Measurements from ENCODE around the gene PLAAT2. TPM values are rescaled to one million over a fixed set of nuclear protein-coding genes. Genes with fewer than 3 reads are reported as not detected.

The PLAAT2 gene
- total and polyA plus RNA-seq, 2 of the 13 experiments (the other 11 are each of a cell fraction or from before 2014, with no cell fraction given), result 0.22 TPM; not detected in 1

DNA sequence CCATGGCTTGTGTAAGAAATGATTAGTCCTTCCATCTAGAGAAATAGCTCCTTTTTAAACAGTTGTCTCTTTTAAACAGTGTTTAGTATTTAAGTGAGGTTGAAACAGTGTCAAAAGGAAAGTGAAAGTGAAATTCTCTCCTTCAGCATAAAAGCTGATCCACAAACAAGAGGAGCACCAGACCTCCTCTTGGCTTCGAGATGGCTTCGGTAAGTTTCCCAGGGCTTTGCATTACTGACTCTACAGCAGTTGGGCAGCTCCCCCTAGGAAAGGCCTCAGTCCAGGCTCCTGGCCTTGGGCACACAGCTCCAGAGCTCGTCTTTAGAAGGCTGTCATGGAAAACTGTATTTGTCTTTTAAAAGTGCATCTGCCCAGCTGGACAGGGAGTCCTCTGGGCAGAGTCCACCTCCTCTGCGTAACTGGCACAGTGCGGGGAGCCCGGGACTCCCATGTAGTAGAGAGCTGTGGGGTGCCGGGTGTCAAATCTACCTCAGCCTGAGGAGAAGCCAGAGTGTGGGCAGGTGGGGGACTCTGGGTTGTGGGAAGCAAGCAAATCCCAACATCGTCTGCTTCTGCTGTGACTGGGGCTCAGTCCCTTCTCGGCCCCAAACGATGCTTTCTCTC lies 26.4 kb downstream of the PLAAT2 start, which contains the start of gene PLAAT4 (continued):
- TF ChIP-seq, protein P1, sequence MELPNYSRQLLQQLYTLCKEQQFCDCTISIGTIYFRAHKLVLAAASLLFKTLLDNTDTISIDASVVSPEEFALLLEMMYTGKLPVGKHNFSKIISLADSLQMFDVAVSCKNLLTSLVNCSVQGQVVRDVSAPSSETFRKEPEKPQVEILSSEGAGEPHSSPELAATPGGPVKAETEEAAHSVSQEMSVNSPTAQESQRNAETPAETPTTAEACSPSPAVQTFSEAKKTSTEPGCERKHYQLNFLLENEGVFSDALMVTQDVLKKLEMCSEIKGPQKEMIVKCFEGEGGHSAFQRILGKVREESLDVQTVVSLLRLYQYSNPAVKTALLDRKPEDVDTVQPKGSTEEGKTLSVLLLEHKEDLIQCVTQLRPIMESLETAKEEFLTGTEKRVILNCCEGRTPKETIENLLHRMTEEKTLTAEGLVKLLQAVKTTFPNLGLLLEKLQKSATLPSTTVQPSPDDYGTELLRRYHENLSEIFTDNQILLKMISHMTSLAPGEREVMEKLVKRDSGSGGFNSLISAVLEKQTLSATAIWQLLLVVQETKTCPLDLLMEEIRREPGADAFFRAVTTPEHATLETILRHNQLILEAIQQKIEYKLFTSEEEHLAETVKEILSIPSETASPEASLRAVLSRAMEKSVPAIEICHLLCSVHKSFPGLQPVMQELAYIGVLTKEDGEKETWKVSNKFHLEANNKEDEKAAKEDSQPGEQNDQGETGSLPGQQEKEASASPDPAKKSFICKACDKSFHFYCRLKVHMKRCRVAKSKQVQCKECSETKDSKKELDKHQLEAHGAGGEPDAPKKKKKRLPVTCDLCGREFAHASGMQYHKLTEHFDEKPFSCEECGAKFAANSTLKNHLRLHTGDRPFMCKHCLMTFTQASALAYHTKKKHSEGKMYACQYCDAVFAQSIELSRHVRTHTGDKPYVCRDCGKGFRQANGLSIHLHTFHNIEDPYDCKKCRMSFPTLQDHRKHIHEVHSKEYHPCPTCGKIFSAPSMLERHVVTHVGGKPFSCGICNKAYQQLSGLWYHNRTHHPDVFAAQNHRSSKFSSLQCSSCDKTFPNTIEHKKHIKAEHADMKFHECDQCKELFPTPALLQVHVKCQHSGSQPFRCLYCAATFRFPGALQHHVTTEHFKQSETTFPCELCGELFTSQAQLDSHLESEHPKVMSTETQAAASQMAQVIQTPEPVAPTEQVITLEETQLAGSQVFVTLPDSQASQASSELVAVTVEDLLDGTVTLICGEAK (IDR thresholded peaks at IDR 0.05), result no peak
- TF ChIP-seq, protein P1 (CRISPR knock-in tag; IDR thresholded peaks at IDR 0.05), result no peak
- TF ChIP-seq ZZZ3 (CRISPR knock-in tag; IDR thresholded peaks at IDR 0.05; ENCODE audit: borderline replicate concordance) (no peak), ZFX (CRISPR knock-in tag; IDR thresholded peaks at IDR 0.05; ENCODE audit: low read depth) (0 out of 2 replicates have a peak, but pooled peaks have one; percentile 27), ZSCAN30 (CRISPR knock-in tag; IDR thresholded peaks at IDR 0.05) (no peak)
- TF ChIP-seq, protein P2, sequence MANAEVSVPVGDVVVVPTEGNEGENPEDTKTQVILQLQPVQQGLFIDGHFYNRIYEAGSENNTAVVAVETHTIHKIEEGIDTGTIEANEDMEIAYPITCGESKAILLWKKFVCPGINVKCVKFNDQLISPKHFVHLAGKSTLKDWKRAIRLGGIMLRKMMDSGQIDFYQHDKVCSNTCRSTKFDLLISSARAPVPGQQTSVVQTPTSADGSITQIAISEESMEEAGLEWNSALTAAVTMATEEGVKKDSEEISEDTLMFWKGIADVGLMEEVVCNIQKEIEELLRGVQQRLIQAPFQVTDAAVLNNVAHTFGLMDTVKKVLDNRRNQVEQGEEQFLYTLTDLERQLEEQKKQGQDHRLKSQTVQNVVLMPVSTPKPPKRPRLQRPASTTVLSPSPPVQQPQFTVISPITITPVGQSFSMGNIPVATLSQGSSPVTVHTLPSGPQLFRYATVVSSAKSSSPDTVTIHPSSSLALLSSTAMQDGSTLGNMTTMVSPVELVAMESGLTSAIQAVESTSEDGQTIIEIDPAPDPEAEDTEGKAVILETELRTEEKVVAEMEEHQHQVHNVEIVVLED (CRISPR knock-in tag; IDR thresholded peaks at IDR 0.05; ENCODE audit: borderline replicate concordance), result no peak
- TF ChIP-seq, protein P3, sequence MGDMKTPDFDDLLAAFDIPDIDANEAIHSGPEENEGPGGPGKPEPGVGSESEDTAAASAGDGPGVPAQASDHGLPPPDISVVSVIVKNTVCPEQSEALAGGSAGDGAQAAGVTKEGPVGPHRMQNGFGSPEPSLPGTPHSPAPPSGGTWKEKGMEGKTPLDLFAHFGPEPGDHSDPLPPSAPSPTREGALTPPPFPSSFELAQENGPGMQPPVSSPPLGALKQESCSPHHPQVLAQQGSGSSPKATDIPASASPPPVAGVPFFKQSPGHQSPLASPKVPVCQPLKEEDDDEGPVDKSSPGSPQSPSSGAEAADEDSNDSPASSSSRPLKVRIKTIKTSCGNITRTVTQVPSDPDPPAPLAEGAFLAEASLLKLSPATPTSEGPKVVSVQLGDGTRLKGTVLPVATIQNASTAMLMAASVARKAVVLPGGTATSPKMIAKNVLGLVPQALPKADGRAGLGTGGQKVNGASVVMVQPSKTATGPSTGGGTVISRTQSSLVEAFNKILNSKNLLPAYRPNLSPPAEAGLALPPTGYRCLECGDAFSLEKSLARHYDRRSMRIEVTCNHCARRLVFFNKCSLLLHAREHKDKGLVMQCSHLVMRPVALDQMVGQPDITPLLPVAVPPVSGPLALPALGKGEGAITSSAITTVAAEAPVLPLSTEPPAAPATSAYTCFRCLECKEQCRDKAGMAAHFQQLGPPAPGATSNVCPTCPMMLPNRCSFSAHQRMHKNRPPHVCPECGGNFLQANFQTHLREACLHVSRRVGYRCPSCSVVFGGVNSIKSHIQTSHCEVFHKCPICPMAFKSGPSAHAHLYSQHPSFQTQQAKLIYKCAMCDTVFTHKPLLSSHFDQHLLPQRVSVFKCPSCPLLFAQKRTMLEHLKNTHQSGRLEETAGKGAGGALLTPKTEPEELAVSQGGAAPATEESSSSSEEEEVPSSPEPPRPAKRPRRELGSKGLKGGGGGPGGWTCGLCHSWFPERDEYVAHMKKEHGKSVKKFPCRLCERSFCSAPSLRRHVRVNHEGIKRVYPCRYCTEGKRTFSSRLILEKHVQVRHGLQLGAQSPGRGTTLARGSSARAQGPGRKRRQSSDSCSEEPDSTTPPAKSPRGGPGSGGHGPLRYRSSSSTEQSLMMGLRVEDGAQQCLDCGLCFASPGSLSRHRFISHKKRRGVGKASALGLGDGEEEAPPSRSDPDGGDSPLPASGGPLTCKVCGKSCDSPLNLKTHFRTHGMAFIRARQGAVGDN (CRISPR knock-in tag; IDR thresholded peaks at IDR 0.05), result peak; percentile 32; the same call in 1 of the 2 replicates
- TF ChIP-seq, protein P4, sequence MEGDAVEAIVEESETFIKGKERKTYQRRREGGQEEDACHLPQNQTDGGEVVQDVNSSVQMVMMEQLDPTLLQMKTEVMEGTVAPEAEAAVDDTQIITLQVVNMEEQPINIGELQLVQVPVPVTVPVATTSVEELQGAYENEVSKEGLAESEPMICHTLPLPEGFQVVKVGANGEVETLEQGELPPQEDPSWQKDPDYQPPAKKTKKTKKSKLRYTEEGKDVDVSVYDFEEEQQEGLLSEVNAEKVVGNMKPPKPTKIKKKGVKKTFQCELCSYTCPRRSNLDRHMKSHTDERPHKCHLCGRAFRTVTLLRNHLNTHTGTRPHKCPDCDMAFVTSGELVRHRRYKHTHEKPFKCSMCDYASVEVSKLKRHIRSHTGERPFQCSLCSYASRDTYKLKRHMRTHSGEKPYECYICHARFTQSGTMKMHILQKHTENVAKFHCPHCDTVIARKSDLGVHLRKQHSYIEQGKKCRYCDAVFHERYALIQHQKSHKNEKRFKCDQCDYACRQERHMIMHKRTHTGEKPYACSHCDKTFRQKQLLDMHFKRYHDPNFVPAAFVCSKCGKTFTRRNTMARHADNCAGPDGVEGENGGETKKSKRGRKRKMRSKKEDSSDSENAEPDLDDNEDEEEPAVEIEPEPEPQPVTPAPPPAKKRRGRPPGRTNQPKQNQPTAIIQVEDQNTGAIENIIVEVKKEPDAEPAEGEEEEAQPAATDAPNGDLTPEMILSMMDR (CRISPR knock-in tag; IDR thresholded peaks at IDR 0.05), result peak; percentile 42
